GM12878 (cell line): Measurements from ENCODE around the gene COL9A3. TPM values are rescaled to one million over a fixed set of nuclear protein-coding genes. Genes with fewer than 3 reads are reported as not detected.

Source experiments
- ATAC-seq: fragments of 200-7000 bp; cut with Tn5 transposase; 3 replicates; pipeline ENCODE4 v1.9.1; 2020; ENCODE audit warnings: mild to moderate bottlenecking, moderate library complexity
- BruUV-seq: library from RNA; stranded (reverse); fragments of 400-500 nt; replicated peaks from 2 replicates; lab custom pipeline; 2021; lab: Mats Ljungman, UMichigan
- CTCF ChIA-PET: fragments of 300-600 bp; sonication (Branson Sonifier 250); formaldehyde crosslinking; extraction: SDS; loops from one replicate; lab custom pipeline; 2021; ENCODE audit warnings: inconsistent platforms; lab: Yijun Ruan, JAX
- POLR2A ChIA-PET: fragments of 350-600 bp; formaldehyde crosslinking; extraction: SDS; loops from one replicate; lab custom pipeline; 2021; ENCODE audit warnings: inconsistent platforms; lab: Charles Lee
- RAD21 ChIA-PET: fragments of 300-600 bp; sonication (Branson Sonifier 250); formaldehyde crosslinking; loops from one replicate; lab custom pipeline; 2023; ENCODE audit warnings: antibody characterized with exemption; ENCODE audit not compliant: unreplicated experiment; lab: Charles Lee
- SMC1A ChIA-PET: fragments of 300-600 bp; sonication (Branson Sonifier 250); formaldehyde crosslinking; loops from one replicate; lab custom pipeline; 2023; ENCODE audit not compliant: unreplicated experiment, uncharacterized antibody; lab: Charles Lee
- DNase-seq: peaks from one replicate; pipeline ENCODE4 v3.0.0-alpha.2; 2011; ENCODE audit warnings: low read depth, low spot score
- FAIRE-seq: peaks from 3 replicates; lab custom pipeline; 2011; peaks lifted over from hg19 to GRCh38; lab: Jason Lieb, UNC
- H2AFZ ChIP-seq: 2 replicates; pipeline ENCODE4 v1.6.0; 2011; ENCODE audit warnings: low read depth, low read length, control low read depth; ENCODE audit not compliant: control insufficient read depth
- H3K27ac ChIP-seq: 2 replicates; pipeline ENCODE4 v1.5.1; 2011; ENCODE audit warnings: control low read depth; ENCODE audit not compliant: control insufficient read depth, insufficient read depth
- H3K27me3 ChIP-seq, 2 experiments: replicated peaks in 1 of 2; 2 replicates each; pipeline versions ENCODE4 v1.6.0 to v1.6.1; 2011; ENCODE audit warnings: low read length in 1 of 2; ENCODE audit not compliant: control insufficient read depth in 2 of 2, insufficient read depth in 2 of 2
- H3K36me3 ChIP-seq, 2 experiments: 2 replicates each; pipeline ENCODE4 v1.5.1; 2011; ENCODE audit warnings: low read length in 1 of 2; ENCODE audit not compliant: control insufficient read depth in 2 of 2, insufficient read depth in 2 of 2
- H3K4me1 ChIP-seq: 2 replicates; pipeline ENCODE4 v1.6.1; 2011; ENCODE audit warnings: mild to moderate bottlenecking, low read length, moderate library complexity, mixed read lengths; ENCODE audit not compliant: control insufficient read depth, insufficient read depth
- H3K4me2 ChIP-seq: 2 replicates; pipeline ENCODE4 v1.6.0; 2011; ENCODE audit warnings: control low read depth; ENCODE audit not compliant: control insufficient read depth, insufficient read depth
- H3K4me3 ChIP-seq: fragments of 200-600 bp; sonication (generic); 2 replicates; pipeline ENCODE4 v1.5.1; 2016
- H3K79me2 ChIP-seq: 2 replicates; pipeline ENCODE4 v1.6.0; 2011; ENCODE audit warnings: low read length; ENCODE audit not compliant: control insufficient read depth, insufficient read depth
- H3K9ac ChIP-seq: 2 replicates; pipeline ENCODE4 v1.8.0; 2011; ENCODE audit warnings: low read length, control low read depth, mixed read lengths; ENCODE audit not compliant: control insufficient read depth, insufficient read depth
- H3K9me3 ChIP-seq: replicated peaks from 3 replicates; pipeline ENCODE4 v1.5.1; 2011; ENCODE audit warnings: mild to moderate bottlenecking, low read length; ENCODE audit not compliant: control insufficient read depth, insufficient read depth
- H4K20me1 ChIP-seq: 2 replicates; pipeline ENCODE4 v1.6.0; 2011; ENCODE audit not compliant: control insufficient read depth, insufficient read depth
- BCL11A ChIP-seq: IDR thresholded peaks from 2 replicates; pipeline ENCODE4 v1.6.1; 2011; ENCODE audit warnings: low read depth, low read length
- CBX5 ChIP-seq: sonication (generic); IDR thresholded peaks from 2 replicates; pipeline ENCODE4 v1.6.1; 2016; ENCODE audit warnings: low read depth, moderate library complexity, mild to moderate bottlenecking, inconsistent platforms
- HDGF ChIP-seq: fragments of 450-650 bp; IDR thresholded peaks from 2 replicates; pipeline ENCODE4 v1.6.1; 2016; ENCODE audit warnings: antibody characterized with exemption
- IKZF1 ChIP-seq: fragments of 450-650 bp; conservative IDR thresholded peaks from 2 replicates; pipeline ENCODE4 v1.6.1; 2017; ENCODE audit warnings: antibody characterized with exemption, mild to moderate bottlenecking
- IRF4 ChIP-seq: IDR thresholded peaks from 2 replicates; pipeline ENCODE4 v1.6.1; 2011; ENCODE audit warnings: low read depth, low read length
- JUNB ChIP-seq: IDR thresholded peaks from 2 replicates; pipeline ENCODE4 v1.6.1; 2016; ENCODE audit warnings: antibody characterized with exemption, mild to moderate bottlenecking
- JUND ChIP-seq: IDR thresholded peaks from 2 replicates; pipeline ENCODE4 v1.6.1; 2012; ENCODE audit warnings: low read depth, mild to moderate bottlenecking, low read length, improper control_type of control experiment, moderate library complexity
- MXI1 ChIP-seq: fragments of 150-350 bp; IDR thresholded peaks from 2 replicates; pipeline ENCODE4 v1.6.1; 2011; ENCODE audit warnings: low read depth, mild to moderate bottlenecking, inconsistent platforms, low read length, improper control_type of control experiment
- NR2F1 ChIP-seq: fragments of 450-650 bp; conservative IDR thresholded peaks from 2 replicates; pipeline ENCODE4 v1.6.1; 2017; ENCODE audit warnings: mild to moderate bottlenecking
- PAX5 ChIP-seq: IDR thresholded peaks from 2 replicates; pipeline ENCODE4 v1.6.1; 2011; ENCODE audit warnings: low read depth, low read length, borderline replicate concordance
- TBL1XR1 ChIP-seq: IDR thresholded peaks from 2 replicates; pipeline ENCODE4 v1.6.1; 2012; ENCODE audit warnings: low read depth, low read length, improper control_type of control experiment
- WGBS: methylation state at CpG from one replicate; pipeline ENCODE4 v1.1.6; 2016; ENCODE audit warnings: low lambda C conversion rate; ENCODE audit not compliant: insufficient replicate concordance, insufficient coverage; ENCODE audit errors: missing lambda C conversion rate; 5-methylcytosine and 5-hydroxymethylcytosine counted together
- in situ Hi-C: fragments of 300-500 bp; cut with MboI; formaldehyde crosslinking; loops from 9 replicates; pipeline ENCODE4 v1.14.3; 2018; ENCODE audit warnings: mixed read lengths
- intact Hi-C: fragments of 100-400 bp; cut with micrococcal nuclease; formaldehyde crosslinking; loops from one replicate; pipeline ENCODE4 v1.14.2; 2022; ENCODE audit not compliant: unreplicated experiment
- polyA plus RNA-seq, 11 experiments: library from polyadenylated mRNA; depleted of rRNA in 4 of 11; unstranded in 6 of 11; stranded (reverse) in 5 of 11; fragments of >200 nt; fragmentation: Nextera tagmentation in 4 of 11; fragmentation: Illumina TruSeq in 1 of 11; extraction: Ambion mirVana in 4 of 11; extraction: Trizol in 1 of 11; gene quantifications; 1 replicate in 1 of 11; 2 replicates in 10 of 11; pipeline versions ENCODE4 v1.2.1 to v1.2.3, GENCODE V29; 2011 to 2016; ENCODE audit warnings: inconsistent platforms in 2 of 11, missing spikeins in 2 of 11, low read depth in 1 of 11
- total RNA-seq, 4 experiments: library from RNA; depleted of rRNA in 3 of 4; stranded (reverse); fragments of >200 nt in 3 of 4; fragmentation: Illumina TruSeq in 1 of 4; extraction: Trizol in 1 of 4; gene quantifications; 2 replicates each; pipeline versions ENCODE4 v1.2.1 to v1.2.3, GENCODE V29; 2013 to 2021
- TF ChIP-seq, protein P1 (sequence below): fragments of 150-350 bp; IDR thresholded peaks from 2 replicates; pipeline ENCODE4 v1.6.1; 2016; ENCODE audit warnings: low read depth, low read length
- TF ChIP-seq, protein P2 (sequence below): fragments of 450-650 bp; IDR thresholded peaks from 2 replicates; pipeline ENCODE4 v1.6.1; 2017; ENCODE audit warnings: mild to moderate bottlenecking
- TF ChIP-seq, protein P3 (sequence below): IDR thresholded peaks from 2 replicates; pipeline ENCODE4 v1.6.1; 2012; ENCODE audit warnings: low read length, inconsistent platforms
- TF ChIP-seq, protein P4 (sequence below): fragments of 450-650 bp; IDR thresholded peaks from 2 replicates; pipeline ENCODE4 v1.6.1; 2018; ENCODE audit warnings: mild to moderate bottlenecking, low read depth, moderate library complexity; ENCODE audit not compliant: partially characterized antibody

COL9A3 gene
- total and polyA plus RNA-seq, 10 of the 15 experiments (the other 5 are each of a cell fraction or from before 2014, with no cell fraction given), result 0.09 to 1.7 (median 0.63) TPM; not detected in 1

DNA sequence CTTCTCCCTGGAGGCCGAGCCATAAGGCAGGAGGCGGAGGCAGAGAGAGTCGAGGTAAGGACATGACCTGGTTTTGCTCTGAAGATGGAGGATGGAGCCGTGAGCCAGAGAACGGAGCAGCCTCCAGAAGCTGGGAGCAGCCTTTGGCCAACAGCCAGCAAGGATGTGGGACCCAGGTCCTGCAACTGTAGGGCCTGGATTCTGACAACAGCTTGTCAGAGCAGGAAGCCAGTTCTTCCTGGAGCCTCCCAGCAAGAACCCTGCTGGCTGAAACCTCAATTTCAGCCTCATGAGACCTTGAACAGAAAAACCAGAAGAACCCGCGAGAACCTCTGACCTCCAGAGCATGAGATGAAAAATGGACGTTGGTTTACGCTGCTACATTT, 34.0 kb upstream of the COL9A3 start:
- no peaks in the 10 kb centered on the region for H4K20me1 ChIP-seq
- H3K27me3 ChIP-seq, result peaks cover 2 to 4% of the 10 kb centered on the region in 2 experiments; a peak in 2 of 4 replicates
- ChIA-PET SMC1A (interaction anchor here (1.2 kb wide), 1 partner anchor 103 kb away, joined by 3 read pairs; no protein-coding TSS in a partner anchor), POLR2A (no interaction called here), RAD21 (no interaction called here), CTCF (interaction anchor here (1.4 to 2.1 kb wide), 2 partner anchors 9 to 283 kb away, joined by 4 to 6 read pairs; no protein-coding TSS in a partner anchor)
- H3K79me2 ChIP-seq, result no peaks in the 10 kb centered on the region
- no peaks in the 10 kb centered on the region; a peak in 1 of 4 replicates for H3K36me3 ChIP-seq
- H3K4me1 ChIP-seq, result no peaks in the 10 kb centered on the region
- DNase-seq (no peak), ATAC-seq (no peak), FAIRE-seq (no peak)
- intact Hi-C loops (no loop called here), in situ Hi-C loops (no loop called here)
- H3K4me2 ChIP-seq, result no peak overlapping the region
- WGBS, result 20% methylated on average over 9 of the region's 9 CpGs
- H2AFZ ChIP-seq, result no peak overlapping the region
- no peak overlapping the region for H3K27ac ChIP-seq
- no peaks in the 10 kb centered on the region; the same call in 2 of the 3 replicates for H3K9me3 ChIP-seq
- BruUV-seq, result no TSS peak
- no peak overlapping the region for H3K9ac ChIP-seq
- H3K4me3 ChIP-seq, result no peak overlapping the region
- no peak for TF ChIP-seq JUNB
- no peak for TF ChIP-seq PAX5
- TF ChIP-seq IKZF1, result no peak
- TF ChIP-seq, protein P1, sequence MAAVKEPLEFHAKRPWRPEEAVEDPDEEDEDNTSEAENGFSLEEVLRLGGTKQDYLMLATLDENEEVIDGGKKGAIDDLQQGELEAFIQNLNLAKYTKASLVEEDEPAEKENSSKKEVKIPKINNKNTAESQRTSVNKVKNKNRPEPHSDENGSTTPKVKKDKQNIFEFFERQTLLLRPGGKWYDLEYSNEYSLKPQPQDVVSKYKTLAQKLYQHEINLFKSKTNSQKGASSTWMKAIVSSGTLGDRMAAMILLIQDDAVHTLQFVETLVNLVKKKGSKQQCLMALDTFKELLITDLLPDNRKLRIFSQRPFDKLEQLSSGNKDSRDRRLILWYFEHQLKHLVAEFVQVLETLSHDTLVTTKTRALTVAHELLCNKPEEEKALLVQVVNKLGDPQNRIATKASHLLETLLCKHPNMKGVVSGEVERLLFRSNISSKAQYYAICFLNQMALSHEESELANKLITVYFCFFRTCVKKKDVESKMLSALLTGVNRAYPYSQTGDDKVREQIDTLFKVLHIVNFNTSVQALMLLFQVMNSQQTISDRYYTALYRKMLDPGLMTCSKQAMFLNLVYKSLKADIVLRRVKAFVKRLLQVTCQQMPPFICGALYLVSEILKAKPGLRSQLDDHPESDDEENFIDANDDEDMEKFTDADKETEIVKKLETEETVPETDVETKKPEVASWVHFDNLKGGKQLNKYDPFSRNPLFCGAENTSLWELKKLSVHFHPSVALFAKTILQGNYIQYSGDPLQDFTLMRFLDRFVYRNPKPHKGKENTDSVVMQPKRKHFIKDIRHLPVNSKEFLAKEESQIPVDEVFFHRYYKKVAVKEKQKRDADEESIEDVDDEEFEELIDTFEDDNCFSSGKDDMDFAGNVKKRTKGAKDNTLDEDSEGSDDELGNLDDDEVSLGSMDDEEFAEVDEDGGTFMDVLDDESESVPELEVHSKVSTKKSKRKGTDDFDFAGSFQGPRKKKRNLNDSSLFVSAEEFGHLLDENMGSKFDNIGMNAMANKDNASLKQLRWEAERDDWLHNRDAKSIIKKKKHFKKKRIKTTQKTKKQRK, result no peak
- TF ChIP-seq, protein P2, sequence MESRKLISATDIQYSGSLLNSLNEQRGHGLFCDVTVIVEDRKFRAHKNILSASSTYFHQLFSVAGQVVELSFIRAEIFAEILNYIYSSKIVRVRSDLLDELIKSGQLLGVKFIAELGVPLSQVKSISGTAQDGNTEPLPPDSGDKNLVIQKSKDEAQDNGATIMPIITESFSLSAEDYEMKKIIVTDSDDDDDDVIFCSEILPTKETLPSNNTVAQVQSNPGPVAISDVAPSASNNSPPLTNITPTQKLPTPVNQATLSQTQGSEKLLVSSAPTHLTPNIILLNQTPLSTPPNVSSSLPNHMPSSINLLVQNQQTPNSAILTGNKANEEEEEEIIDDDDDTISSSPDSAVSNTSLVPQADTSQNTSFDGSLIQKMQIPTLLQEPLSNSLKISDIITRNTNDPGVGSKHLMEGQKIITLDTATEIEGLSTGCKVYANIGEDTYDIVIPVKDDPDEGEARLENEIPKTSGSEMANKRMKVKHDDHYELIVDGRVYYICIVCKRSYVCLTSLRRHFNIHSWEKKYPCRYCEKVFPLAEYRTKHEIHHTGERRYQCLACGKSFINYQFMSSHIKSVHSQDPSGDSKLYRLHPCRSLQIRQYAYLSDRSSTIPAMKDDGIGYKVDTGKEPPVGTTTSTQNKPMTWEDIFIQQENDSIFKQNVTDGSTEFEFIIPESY, result no peak
- TF ChIP-seq IRF4, result no peak
- no peak for TF ChIP-seq CBX5
- TF ChIP-seq HDGF, result no peak
- TF ChIP-seq NR2F1, result no peak
- TF ChIP-seq, protein P3, sequence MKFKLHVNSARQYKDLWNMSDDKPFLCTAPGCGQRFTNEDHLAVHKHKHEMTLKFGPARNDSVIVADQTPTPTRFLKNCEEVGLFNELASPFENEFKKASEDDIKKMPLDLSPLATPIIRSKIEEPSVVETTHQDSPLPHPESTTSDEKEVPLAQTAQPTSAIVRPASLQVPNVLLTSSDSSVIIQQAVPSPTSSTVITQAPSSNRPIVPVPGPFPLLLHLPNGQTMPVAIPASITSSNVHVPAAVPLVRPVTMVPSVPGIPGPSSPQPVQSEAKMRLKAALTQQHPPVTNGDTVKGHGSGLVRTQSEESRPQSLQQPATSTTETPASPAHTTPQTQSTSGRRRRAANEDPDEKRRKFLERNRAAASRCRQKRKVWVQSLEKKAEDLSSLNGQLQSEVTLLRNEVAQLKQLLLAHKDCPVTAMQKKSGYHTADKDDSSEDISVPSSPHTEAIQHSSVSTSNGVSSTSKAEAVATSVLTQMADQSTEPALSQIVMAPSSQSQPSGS, result no peak
- TF ChIP-seq JUND, result no peak
- TF ChIP-seq BCL11A, result no peak
- TF ChIP-seq, protein P4, sequence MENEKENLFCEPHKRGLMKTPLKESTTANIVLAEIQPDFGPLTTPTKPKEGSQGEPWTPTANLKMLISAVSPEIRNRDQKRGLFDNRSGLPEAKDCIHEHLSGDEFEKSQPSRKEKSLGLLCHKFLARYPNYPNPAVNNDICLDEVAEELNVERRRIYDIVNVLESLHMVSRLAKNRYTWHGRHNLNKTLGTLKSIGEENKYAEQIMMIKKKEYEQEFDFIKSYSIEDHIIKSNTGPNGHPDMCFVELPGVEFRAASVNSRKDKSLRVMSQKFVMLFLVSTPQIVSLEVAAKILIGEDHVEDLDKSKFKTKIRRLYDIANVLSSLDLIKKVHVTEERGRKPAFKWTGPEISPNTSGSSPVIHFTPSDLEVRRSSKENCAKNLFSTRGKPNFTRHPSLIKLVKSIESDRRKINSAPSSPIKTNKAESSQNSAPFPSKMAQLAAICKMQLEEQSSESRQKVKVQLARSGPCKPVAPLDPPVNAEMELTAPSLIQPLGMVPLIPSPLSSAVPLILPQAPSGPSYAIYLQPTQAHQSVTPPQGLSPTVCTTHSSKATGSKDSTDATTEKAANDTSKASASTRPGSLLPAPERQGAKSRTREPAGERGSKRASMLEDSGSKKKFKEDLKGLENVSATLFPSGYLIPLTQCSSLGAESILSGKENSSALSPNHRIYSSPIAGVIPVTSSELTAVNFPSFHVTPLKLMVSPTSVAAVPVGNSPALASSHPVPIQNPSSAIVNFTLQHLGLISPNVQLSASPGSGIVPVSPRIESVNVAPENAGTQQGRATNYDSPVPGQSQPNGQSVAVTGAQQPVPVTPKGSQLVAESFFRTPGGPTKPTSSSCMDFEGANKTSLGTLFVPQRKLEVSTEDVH, result no peak
- no peak for TF ChIP-seq MXI1
- no peak for TF ChIP-seq TBL1XR1
